ENCODE data around the gene RAVER2.

GRCh38 chr1:64701071-64701470, 43.8 kb upstream of the RAVER2 start:
- TF ChIP-seq EZH2 (IDR thresholded peaks at IDR 0.05; ENCODE audit: insufficient read depth, poor library complexity, severe bottlenecking) (no peak), EZH2phosphoT487 (IDR thresholded peaks at IDR 0.05; ENCODE audit: insufficient read depth, low read depth) (no peak)

All from GM23248 (cell line).